Measurements from ENCODE around the gene BICC1. TPM values are rescaled to one million over a fixed set of nuclear protein-coding genes. Genes with fewer than 3 reads are reported as not detected.

Gene BICC1
- total RNA-seq, 1 experiment from 2014 or later = 13.9 TPM

GRCh38 chr10:58661902-58662301 is 149.2 kb downstream of the BICC1 start:
- intact Hi-C loops (cut with micrococcal nuclease) = no loop called here
- Histone ChIP-seq H3K27me3 (ENCODE audit: low read length) (peaks cover 3% of the 10 kb centered on the region; the same call in 1 of the 2 replicates), H3K9me2 (replicated peaks; ENCODE audit: low read length) (no peaks in the 10 kb centered on the region), H3K4me2 (ENCODE audit: low read length) (peak overlapping the region; percentile 13), H3K4me1 (ENCODE audit: insufficient read depth, low read length) (peaks cover 22% of the 10 kb centered on the region), H4K20me1 (ENCODE audit: low read length) (no peaks in the 10 kb centered on the region), H3K9me3 (ENCODE audit: low read length) (no peaks in the 10 kb centered on the region), H3K27ac (ENCODE audit: low read length) (no peak overlapping the region), H3K79me2 (ENCODE audit: low read length) (peaks cover 5% of the 10 kb centered on the region; the same call in 1 of the 2 replicates), H3F3A (ENCODE audit: low read length, unreplicated experiment) (no peaks in the 10 kb centered on the region), H3K36me3 (ENCODE audit: low read depth, low read length) (no peaks in the 10 kb centered on the region; the same call in 1 of the 2 replicates), H3K4me3 (ENCODE audit: low read length) (no peak overlapping the region), H2AFZ (ENCODE audit: low read length) (no peak overlapping the region), H3K9ac (ENCODE audit: low read length) (no peak overlapping the region)
- ChIA-PET CTCF (no interaction called here), POLR2A (ENCODE audit: unreplicated experiment) (no interaction called here)
- ATAC-seq (no peak), DNase-seq (no peak)
- BruUV-seq (replicated peaks) = no TSS peak
- no peak for TF ChIP-seq EZH2phosphoT487 (IDR thresholded peaks at IDR 0.05; ENCODE audit: borderline replicate concordance, low read length)
- no peak for TF ChIP-seq CTCF (conservative IDR thresholded peaks at IDR 0.05; ENCODE audit: low read depth, low read length)
- TF ChIP-seq EZH2 (IDR thresholded peaks at IDR 0.05; ENCODE audit: low read length, unreplicated experiment) = no peak

- H3K9ac ChIP-seq (ENCODE audit: low read length) = no peak overlapping the region
- ATAC-seq (peak; percentile 44), DNase-seq (peak; percentile 85)
- no peaks in the 10 kb centered on the region for H3F3A ChIP-seq (ENCODE audit: low read length, unreplicated experiment)
- no peaks in the 10 kb centered on the region for H4K20me1 ChIP-seq (ENCODE audit: low read length)
- no peak overlapping the region for H2AFZ ChIP-seq (ENCODE audit: low read length)
- no TSS peak for BruUV-seq (replicated peaks)
- no peaks in the 10 kb centered on the region for H3K27me3 ChIP-seq (ENCODE audit: low read length)
- H3K27ac ChIP-seq (ENCODE audit: low read length) = no peak overlapping the region
- H3K36me3 ChIP-seq (ENCODE audit: low read depth, low read length) = no peaks in the 10 kb centered on the region; the same call in 1 of the 2 replicates
- peaks cover 22% of the 10 kb centered on the region for H3K4me1 ChIP-seq (ENCODE audit: insufficient read depth, low read length)
- H3K4me3 ChIP-seq (ENCODE audit: low read length) = no peak overlapping the region
- peaks cover 5% of the 10 kb centered on the region; the same call in 1 of the 2 replicates for H3K79me2 ChIP-seq (ENCODE audit: low read length)
- TF ChIP-seq EZH2 (IDR thresholded peaks at IDR 0.05; ENCODE audit: low read length, unreplicated experiment) = no peak
- no peak for TF ChIP-seq CTCF (conservative IDR thresholded peaks at IDR 0.05; ENCODE audit: low read depth, low read length)
- no peak for TF ChIP-seq EZH2phosphoT487 (IDR thresholded peaks at IDR 0.05; ENCODE audit: borderline replicate concordance, low read length)
- H3K9me2 ChIP-seq (replicated peaks; ENCODE audit: low read length) = no peaks in the 10 kb centered on the region
- ChIA-PET CTCF (no interaction called here), POLR2A (ENCODE audit: unreplicated experiment) (no interaction called here)
- no peaks in the 10 kb centered on the region for H3K9me3 ChIP-seq (ENCODE audit: low read length)
- intact Hi-C loops (cut with micrococcal nuclease) = no loop called here
- peak overlapping the region; percentile 13 for H3K4me2 ChIP-seq (ENCODE audit: low read length)
These were observed 149.6 kb downstream of the BICC1 start for GRCh38 chr10:58662314-58662713.

- Histone ChIP-seq H3K9me2 (replicated peaks; ENCODE audit: low read length) (no peaks in the 10 kb centered on the region), H3K4me1 (ENCODE audit: insufficient read depth, low read length) (peaks cover 22% of the 10 kb centered on the region), H3K4me3 (ENCODE audit: low read length) (peak overlapping the region; percentile 49), H2AFZ (ENCODE audit: low read length) (peak overlapping the region; percentile 23; the same call in 1 of the 2 replicates), H3K27ac (ENCODE audit: low read length) (no peak overlapping the region), H3F3A (ENCODE audit: low read length, unreplicated experiment) (no peaks in the 10 kb centered on the region), H3K36me3 (ENCODE audit: low read depth, low read length) (no peaks in the 10 kb centered on the region; the same call in 1 of the 2 replicates), H3K9ac (ENCODE audit: low read length) (no peak overlapping the region), H4K20me1 (ENCODE audit: low read length) (no peaks in the 10 kb centered on the region), H3K9me3 (ENCODE audit: low read length) (no peaks in the 10 kb centered on the region), H3K4me2 (ENCODE audit: low read length) (peak overlapping the region; percentile 63), H3K79me2 (ENCODE audit: low read length) (peaks cover 5% of the 10 kb centered on the region; the same call in 1 of the 2 replicates), H3K27me3 (ENCODE audit: low read length) (no peaks in the 10 kb centered on the region)
- ATAC-seq (no peak), DNase-seq (no peak)
- TF ChIP-seq EZH2phosphoT487 (IDR thresholded peaks at IDR 0.05; ENCODE audit: borderline replicate concordance, low read length) (no peak), CTCF (conservative IDR thresholded peaks at IDR 0.05; ENCODE audit: low read depth, low read length) (no peak), EZH2 (IDR thresholded peaks at IDR 0.05; ENCODE audit: low read length, unreplicated experiment) (no peak)
- no TSS peak for BruUV-seq (replicated peaks)
- ChIA-PET CTCF (no interaction called here), POLR2A (ENCODE audit: unreplicated experiment) (interaction anchor here (0.6 kb wide), 1 partner anchor 76 kb away, joined by 3 read pairs; no protein-coding TSS in a partner anchor)
- intact Hi-C loops (cut with micrococcal nuclease) = no loop called here
These were observed 152.7 kb downstream of the BICC1 start for GRCh38 chr10:58665361-58665760.

Data from PC-3 (cell line).